GM23338 (cell line): ENCODE data around the gene CD244. TPM values are rescaled to one million over a fixed set of nuclear protein-coding genes. Genes with fewer than 3 reads are reported as not detected.

Experiments
- ATAC-seq: fragments of 200-7000 bp; cut with Tn5 transposase; 3 replicates; pipeline ENCODE4 v1.9.1; 2020
- DNase-seq: peaks from one replicate; pipeline ENCODE4 v3.0.0-alpha.2; 2015; ENCODE audit warnings: low spot score
- H2AFZ ChIP-seq: fragments of 200-600 bp; sonication (generic); 2 replicates; pipeline ENCODE4 v1.8.0; 2016; ENCODE audit warnings: antibody characterized with exemption, mild to moderate bottlenecking, moderate library complexity
- H3F3A ChIP-seq: fragments of 200-600 bp; sonication (generic); replicated peaks from 2 replicates; pipeline ENCODE4 v1.8.0; 2017; ENCODE audit warnings: antibody characterized with exemption, mixed run types, low read depth
- H3K27ac ChIP-seq: fragments of 200-600 bp; sonication (generic); 2 replicates; pipeline ENCODE4 v1.6.1; 2016; ENCODE audit warnings: low read depth
- H3K27me3 ChIP-seq: fragments of 200-600 bp; sonication (generic); 2 replicates; pipeline ENCODE4 v1.8.0; 2016; ENCODE audit warnings: mild to moderate bottlenecking, mixed run types, moderate library complexity; ENCODE audit not compliant: insufficient read depth
- H3K36me3 ChIP-seq: fragments of 200-600 bp; sonication (generic); 2 replicates; pipeline ENCODE4 v1.8.0; 2016; ENCODE audit warnings: mild to moderate bottlenecking; ENCODE audit not compliant: insufficient read depth
- H3K4me1 ChIP-seq: fragments of 200-600 bp; sonication (generic); 2 replicates; pipeline ENCODE4 v1.8.0; 2016; ENCODE audit warnings: mild to moderate bottlenecking, moderate library complexity; ENCODE audit not compliant: insufficient read depth
- H3K4me2 ChIP-seq: fragments of 200-600 bp; sonication (generic); 2 replicates; pipeline ENCODE4 v1.7.1; 2017; ENCODE audit warnings: mixed run types
- H3K4me3 ChIP-seq: fragments of 200-600 bp; sonication (generic); 2 replicates; pipeline ENCODE4 v1.6.1; 2016; ENCODE audit warnings: mixed run types
- H3K79me2 ChIP-seq: fragments of 200-600 bp; sonication (generic); replicated peaks from 2 replicates; pipeline ENCODE4 v1.8.0; 2017; ENCODE audit warnings: mild to moderate bottlenecking; ENCODE audit not compliant: insufficient read depth
- H3K9me2 ChIP-seq: fragments of 200-600 bp; sonication (generic); 2 replicates; pipeline ENCODE4 v1.8.0; 2017; ENCODE audit not compliant: insufficient read depth
- H4K20me1 ChIP-seq: fragments of 200-600 bp; sonication (generic); replicated peaks from 2 replicates; pipeline ENCODE4 v1.8.0; 2017; ENCODE audit warnings: mild to moderate bottlenecking; ENCODE audit not compliant: insufficient read depth
- H3K27ac Mint-ChIP-seq: 2 replicates; pipeline ENCODE4 v1.8.0; 2020; ENCODE audit warnings: inconsistent platforms, mild to moderate bottlenecking, moderate library complexity, mixed read lengths
- H3K27me3 Mint-ChIP-seq: 3 replicates; pipeline ENCODE4 v1.8.0; 2022; ENCODE audit warnings: low read depth, mild to moderate bottlenecking, moderate library complexity, mixed read lengths, inconsistent platforms; ENCODE audit not compliant: insufficient read depth, poor library complexity
- H3K36me3 Mint-ChIP-seq: 3 replicates; pipeline ENCODE4 v1.8.0; 2021; ENCODE audit warnings: low read depth, mild to moderate bottlenecking, inconsistent platforms, moderate library complexity, mixed read lengths
- H3K4me1 Mint-ChIP-seq: 3 replicates; pipeline ENCODE4 v1.8.0; 2020; ENCODE audit warnings: mild to moderate bottlenecking, inconsistent platforms, mixed read lengths
- H3K4me3 Mint-ChIP-seq: 3 replicates; pipeline ENCODE4 v1.8.0; 2021; ENCODE audit warnings: moderate library complexity, mild to moderate bottlenecking, inconsistent platforms, mixed read lengths
- H3K9me3 Mint-ChIP-seq: 3 replicates; pipeline ENCODE4 v1.8.0; 2020; ENCODE audit warnings: moderate library complexity, mild to moderate bottlenecking, inconsistent platforms, mixed read lengths
- CREB1 ChIP-seq: fragments of 250-450 bp; sonication (Bioruptor Pico); IDR thresholded peaks from 2 replicates; pipeline ENCODE4 v1.5.0; 2020; ENCODE audit warnings: low read depth, mild to moderate bottlenecking, moderate library complexity
- CTCF ChIP-seq, 2 experiments: fragments of 200-600 bp in 1 of 2; sonication (generic) in 1 of 2; conservative IDR thresholded peaks; 2 replicates each; pipeline versions ENCODE4 v1.5.1 to v1.6.1; 2016 to 2017; ENCODE audit warnings: antibody characterized with exemption in 2 of 2, low read depth in 2 of 2, mild to moderate bottlenecking in 2 of 2, moderate library complexity in 1 of 2
- EZH2 ChIP-seq: fragments of 200-600 bp; sonication (generic); IDR thresholded peaks from one replicate; pipeline ENCODE4 v1.8.0; 2017; ENCODE audit warnings: antibody characterized with exemption, mild to moderate bottlenecking, low read depth; ENCODE audit not compliant: unreplicated experiment
- NANOG ChIP-seq: IDR thresholded peaks from 2 replicates; pipeline ENCODE4 v1.6.1; 2016; ENCODE audit warnings: antibody characterized with exemption, borderline replicate concordance
- polyA plus RNA-seq: library from polyadenylated mRNA; unstranded; fragments of >200 nt; fragmentation: Nextera tagmentation; extraction: Ambion mirVana; gene quantifications from 2 replicates; pipeline ENCODE4 v1.2.1, GENCODE V29; 2016
- total RNA-seq: library from RNA; depleted of rRNA; stranded (reverse); fragments of >200 nt; shearing (Covaris generic); gene quantifications from 2 replicates; pipeline ENCODE4 v1.2.3, GENCODE V29; 2014
- TF ChIP-seq, protein P1 (sequence below): fragments of 250-450 bp; sonication (Bioruptor Pico); IDR thresholded peaks from 2 replicates; pipeline ENCODE4 v1.5.0; 2020; ENCODE audit warnings: mild to moderate bottlenecking, moderate library complexity

The CD244 gene
- total and polyA plus RNA-seq, 2 experiments from 2014 or later = not detected

GRCh38 chr1:160830321-160831153 is 32.1 kb downstream of the CD244 start:
- peak; percentile 99 for ATAC-seq
- H2AFZ ChIP-seq = peak overlapping the region; percentile 74

More at GRCh38 chr1:160830321-160831153, 32.1 kb downstream of the CD244 start:
- Histone ChIP-seq H3K27ac (no peak overlapping the region), H3F3A (no peaks in the 10 kb centered on the region), H3K4me2 (no peak overlapping the region), H4K20me1 (no peaks in the 10 kb centered on the region), H3K4me3 (no peak overlapping the region), H3K79me2 (no peaks in the 10 kb centered on the region), H3K27me3 (no peaks in the 10 kb centered on the region), H3K36me3 (no peaks in the 10 kb centered on the region), H3K4me1 (peaks cover 5% of the 10 kb centered on the region; the same call in 1 of the 2 replicates), H3K9me2 (peaks cover 5% of the 10 kb centered on the region; the same call in 1 of the 2 replicates)
- TF ChIP-seq CREB1 (CRISPR knock-in tag) (no peak), CTCF (conservative IDR thresholded peaks at IDR 0.05; ENCODE audit: low read depth in 2 of 2) (peak; percentile 92 to 95), NANOG (no peak), EZH2 (no peak)
- TF ChIP-seq, protein P1, sequence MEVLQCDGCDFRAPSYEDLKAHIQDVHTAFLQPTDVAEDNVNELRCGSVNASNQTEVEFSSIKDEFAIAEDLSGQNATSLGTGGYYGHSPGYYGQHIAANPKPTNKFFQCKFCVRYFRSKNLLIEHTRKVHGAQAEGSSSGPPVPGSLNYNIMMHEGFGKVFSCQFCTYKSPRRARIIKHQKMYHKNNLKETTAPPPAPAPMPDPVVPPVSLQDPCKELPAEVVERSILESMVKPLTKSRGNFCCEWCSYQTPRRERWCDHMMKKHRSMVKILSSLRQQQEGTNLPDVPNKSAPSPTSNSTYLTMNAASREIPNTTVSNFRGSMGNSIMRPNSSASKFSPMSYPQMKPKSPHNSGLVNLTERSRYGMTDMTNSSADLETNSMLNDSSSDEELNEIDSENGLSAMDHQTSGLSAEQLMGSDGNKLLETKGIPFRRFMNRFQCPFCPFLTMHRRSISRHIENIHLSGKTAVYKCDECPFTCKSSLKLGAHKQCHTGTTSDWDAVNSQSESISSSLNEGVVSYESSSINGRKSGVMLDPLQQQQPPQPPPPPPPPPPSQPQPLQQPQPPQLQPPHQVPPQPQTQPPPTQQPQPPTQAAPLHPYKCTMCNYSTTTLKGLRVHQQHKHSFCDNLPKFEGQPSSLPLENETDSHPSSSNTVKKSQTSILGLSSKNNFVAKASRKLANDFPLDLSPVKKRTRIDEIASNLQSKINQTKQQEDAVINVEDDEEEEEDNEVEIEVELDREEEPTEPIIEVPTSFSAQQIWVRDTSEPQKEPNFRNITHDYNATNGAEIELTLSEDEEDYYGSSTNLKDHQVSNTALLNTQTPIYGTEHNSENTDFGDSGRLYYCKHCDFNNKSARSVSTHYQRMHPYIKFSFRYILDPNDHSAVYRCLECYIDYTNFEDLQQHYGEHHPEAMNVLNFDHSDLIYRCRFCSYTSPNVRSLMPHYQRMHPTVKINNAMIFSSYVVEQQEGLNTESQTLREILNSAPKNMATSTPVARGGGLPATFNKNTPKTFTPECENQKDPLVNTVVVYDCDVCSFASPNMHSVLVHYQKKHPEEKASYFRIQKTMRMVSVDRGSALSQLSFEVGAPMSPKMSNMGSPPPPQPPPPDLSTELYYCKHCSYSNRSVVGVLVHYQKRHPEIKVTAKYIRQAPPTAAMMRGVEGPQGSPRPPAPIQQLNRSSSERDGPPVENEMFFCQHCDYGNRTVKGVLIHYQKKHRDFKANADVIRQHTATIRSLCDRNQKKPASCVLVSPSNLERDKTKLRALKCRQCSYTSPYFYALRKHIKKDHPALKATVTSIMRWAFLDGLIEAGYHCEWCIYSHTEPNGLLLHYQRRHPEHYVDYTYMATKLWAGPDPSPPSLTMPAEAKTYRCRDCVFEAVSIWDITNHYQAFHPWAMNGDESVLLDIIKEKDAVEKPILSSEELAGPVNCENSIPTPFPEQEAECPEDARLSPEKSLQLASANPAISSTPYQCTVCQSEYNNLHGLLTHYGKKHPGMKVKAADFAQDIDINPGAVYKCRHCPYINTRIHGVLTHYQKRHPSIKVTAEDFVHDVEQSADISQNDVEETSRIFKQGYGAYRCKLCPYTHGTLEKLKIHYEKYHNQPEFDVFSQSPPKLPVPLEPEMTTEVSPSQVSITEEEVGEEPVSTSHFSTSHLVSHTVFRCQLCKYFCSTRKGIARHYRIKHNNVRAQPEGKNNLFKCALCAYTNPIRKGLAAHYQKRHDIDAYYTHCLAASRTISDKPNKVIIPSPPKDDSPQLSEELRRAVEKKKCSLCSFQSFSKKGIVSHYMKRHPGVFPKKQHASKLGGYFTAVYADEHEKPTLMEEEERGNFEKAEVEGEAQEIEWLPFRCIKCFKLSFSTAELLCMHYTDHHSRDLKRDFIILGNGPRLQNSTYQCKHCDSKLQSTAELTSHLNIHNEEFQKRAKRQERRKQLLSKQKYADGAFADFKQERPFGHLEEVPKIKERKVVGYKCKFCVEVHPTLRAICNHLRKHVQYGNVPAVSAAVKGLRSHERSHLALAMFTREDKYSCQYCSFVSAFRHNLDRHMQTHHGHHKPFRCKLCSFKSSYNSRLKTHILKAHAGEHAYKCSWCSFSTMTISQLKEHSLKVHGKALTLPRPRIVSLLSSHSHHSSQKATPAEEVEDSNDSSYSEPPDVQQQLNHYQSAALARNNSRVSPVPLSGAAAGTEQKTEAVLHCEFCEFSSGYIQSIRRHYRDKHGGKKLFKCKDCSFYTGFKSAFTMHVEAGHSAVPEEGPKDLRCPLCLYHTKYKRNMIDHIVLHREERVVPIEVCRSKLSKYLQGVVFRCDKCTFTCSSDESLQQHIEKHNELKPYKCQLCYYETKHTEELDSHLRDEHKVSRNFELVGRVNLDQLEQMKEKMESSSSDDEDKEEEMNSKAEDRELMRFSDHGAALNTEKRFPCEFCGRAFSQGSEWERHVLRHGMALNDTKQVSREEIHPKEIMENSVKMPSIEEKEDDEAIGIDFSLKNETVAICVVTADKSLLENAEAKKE (CRISPR knock-in tag) = no peak
- Mint-ChIP-seq H3K27ac (no peak overlapping the region), H3K27me3 (peaks cover 9% of the 10 kb centered on the region), H3K36me3 (no peaks in the 10 kb centered on the region), H3K4me1 (peaks cover 12% of the 10 kb centered on the region), H3K9me3 (no peaks in the 10 kb centered on the region), H3K4me3 (no peak overlapping the region)
- DNase-seq = peak; percentile 95
